Heart right ventricle (tissue), 16 donors: ENCODE measurements around the gene DDX10. TPM values are rescaled to one million over a fixed set of nuclear protein-coding genes. Genes with fewer than 3 reads are reported as not detected.
A peak's percentile ranks its signal among the peaks of the same experiment; 100 is the strongest.

Source experiments
- ATAC-seq, 8 donors: fragments of 200-7000 bp; cut with Tn5 transposase; one replicate each; pipeline ENCODE4 v1.9.1; 2020; ENCODE audit warnings: mild to moderate bottlenecking in 8 of 8, moderate library complexity in 8 of 8, moderate number of reproducible peaks in 1 of 8
- DNase-seq, 2 donors: peaks; one replicate each; pipeline ENCODE4 v3.0.0-alpha.2; 2020
- H3K27ac ChIP-seq, 10 donors: fragments of 200-600 bp; sonication (generic) in 2 of 10; one replicate each; pipeline versions ENCODE4 v1.5.0 to v1.8.0; 2020 to 2022; ENCODE audit warnings: mild to moderate bottlenecking in 3 of 10
- H3K27me3 ChIP-seq, 7 donors: fragments of 200-600 bp; one replicate each; pipeline ENCODE4 v1.8.0; 2021 to 2022; ENCODE audit warnings: mild to moderate bottlenecking in 2 of 7
- H3K36me3 ChIP-seq, 9 donors: fragments of 200-600 bp; sonication (generic) in 1 of 9; one replicate each; pipeline versions ENCODE4 v1.5.0 to v1.8.0; 2020 to 2022; ENCODE audit warnings: mild to moderate bottlenecking in 2 of 9
- H3K4me1 ChIP-seq, 9 donors: fragments of 200-600 bp; sonication (generic) in 1 of 9; one replicate each; pipeline versions ENCODE4 v1.5.0 to v1.8.0; 2020 to 2022; ENCODE audit warnings: mild to moderate bottlenecking in 4 of 9
- H3K4me3 ChIP-seq, 10 donors: fragments of 200-600 bp; sonication (generic) in 2 of 10; one replicate each; pipeline versions ENCODE4 v1.5.0 to v1.8.0; 2020 to 2022; ENCODE audit warnings: mild to moderate bottlenecking in 7 of 10, moderate library complexity in 2 of 10
- H3K9me3 ChIP-seq, 11 donors: fragments of 200-600 bp in 10 of 11; sonication (generic) in 2 of 11; one replicate each; pipeline versions ENCODE4 v1.5.0 to v1.8.0; 2013 to 2022; ENCODE audit warnings: mild to moderate bottlenecking in 2 of 11, control low read depth in 1 of 11, moderate library complexity in 1 of 11
- CTCF ChIP-seq, 9 donors: fragments of 200-600 bp; sonication (generic) in 2 of 9; IDR thresholded peaks; one replicate each; pipeline versions ENCODE4 v1.5.0 to v1.8.0; 2021 to 2022; ENCODE audit warnings: antibody characterized with exemption in 9 of 9, mild to moderate bottlenecking in 5 of 9, moderate library complexity in 1 of 9
- WGBS, 2 donors: extraction: QIAGEN DNeasy Blood & Tissue Kit; methylation state at CpG; one replicate each; pipeline ENCODE4 v1.1.7; 2013; ENCODE audit warnings: inconsistent platforms in 1 of 2; 5-methylcytosine and 5-hydroxymethylcytosine counted together
- intact Hi-C, 10 donors: fragments of 100-400 bp; cut with DNase I; formaldehyde crosslinking; loops; one replicate each; pipeline versions ENCODE4 v1.11.1 to v1.14.2; 2022
- polyA plus RNA-seq, 2 donors: library from polyadenylated mRNA; stranded (reverse); fragments of 200-250 nt; gene quantifications; one replicate each; pipeline ENCODE4 v1.2.3, GENCODE V29; 2013
- total RNA-seq, 10 donors: library from RNA; stranded (reverse); fragmentation: NEBNext Ultra II Directional in 3 of 10; extraction: Animal tissue kit (Norgen Biotek cat#: 25700) in 3 of 10; gene quantifications; one replicate each; pipeline versions ENCODE4 v1.2.1 to v1.2.4, GENCODE V29; 2021 to 2023
- donor health status: Arrhythmogenic right ventricular cardiomyopathy.
- donor health status: ischemic (EF 13 %, LVEDD 7.1; RV severe dilation, severe dysfunction).
- donor health status: healthy with polysubstance abuse.
- donor health status: DM: no; HTN: yes; CAD: no.
- donor health status: DM: no; HTN: no; CAD: no.
- donor health status: ischemic (EF 25% LVEDD 6.9; RV normal size, moderate dysfunction).
- donor health status: ischemic (EF 25% LVEDD 5.7; RV mildly dilated, moderate dysfunction).
- donor health status: healthy.
- donor health status: DM: yes; HTN: yes; CAD: no.
- donor health status: Ischemic cardiomyopathy.
- donor health status: ischemic (EF 35%, LVEDD 5.7; RV mildly dilated, moderate dysfunction).
- donor health status: nonischemic (EF 11% LVEDD 7.7; RV severe dilation, severe dysfunction).
- donor health status: DM: yes; HTN: yes; CAD: no.
- donor health status: PGD.
- donor health status: ischemic (EF 29% LVEDD 5.4; RV normal size, mild dysfunction).
- donor health status: nonischemic (EF 23%, LVEDD 6.1; RV moderate dilation, normal function).

The DDX10 gene
- total and polyA plus RNA-seq, 12 donors: 9.3 to 15.3 (median 11.5) TPM

DNA sequence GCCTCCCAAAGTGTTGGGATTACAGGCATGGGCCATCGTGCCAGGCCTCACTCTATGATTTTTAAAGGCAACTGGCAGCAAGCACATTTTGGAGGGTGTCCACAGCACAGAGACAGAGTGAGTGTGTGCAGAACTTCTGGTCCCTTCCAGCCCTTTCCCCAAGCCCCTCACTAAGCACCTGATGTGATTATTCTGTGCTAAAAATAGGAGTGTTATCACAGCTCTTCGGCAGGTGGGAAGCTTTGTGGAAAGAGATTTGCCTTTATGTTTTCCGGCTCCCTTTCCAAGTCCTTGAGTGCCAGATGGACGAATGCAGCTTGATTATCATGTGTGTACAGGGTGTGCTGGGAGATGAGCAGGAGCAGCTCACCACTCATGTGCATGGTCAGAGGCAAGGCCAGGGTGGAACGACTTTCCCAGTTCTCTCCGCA lies 310.8 kb downstream of the DDX10 start:
- Histone ChIP-seq H3K4me1 (peaks cover 0 to 3% (median 0%) of the 10 kb centered on the region in 9 donors), H3K27ac (peak overlapping the region in 6 of 10 donors; percentile 13 to 62 (median 28)), H3K36me3 (no peaks in the 10 kb centered on the region), H3K4me3 (no peak overlapping the region), H3K27me3 (no peaks in the 10 kb centered on the region), H3K9me3 (peaks cover 0 to 12% (median 0%) of the 10 kb centered on the region in 11 donors)
- TF ChIP-seq CTCF (IDR thresholded peaks at IDR 0.05): no peak
- intact Hi-C loops: loop anchor here in 3 of 10 donors (5.0 to 10.0 kb wide), 2 partner anchors 89 to 97 kb away; no protein-coding TSS in a partner anchor
- 26 to 40% methylated on average over 6 of the region's 6 CpGs for WGBS, 2 donors
- ATAC-seq (peak; percentile 84 to 98 (median 96)), DNase-seq (peak; percentile 39 to 63)

DNA sequence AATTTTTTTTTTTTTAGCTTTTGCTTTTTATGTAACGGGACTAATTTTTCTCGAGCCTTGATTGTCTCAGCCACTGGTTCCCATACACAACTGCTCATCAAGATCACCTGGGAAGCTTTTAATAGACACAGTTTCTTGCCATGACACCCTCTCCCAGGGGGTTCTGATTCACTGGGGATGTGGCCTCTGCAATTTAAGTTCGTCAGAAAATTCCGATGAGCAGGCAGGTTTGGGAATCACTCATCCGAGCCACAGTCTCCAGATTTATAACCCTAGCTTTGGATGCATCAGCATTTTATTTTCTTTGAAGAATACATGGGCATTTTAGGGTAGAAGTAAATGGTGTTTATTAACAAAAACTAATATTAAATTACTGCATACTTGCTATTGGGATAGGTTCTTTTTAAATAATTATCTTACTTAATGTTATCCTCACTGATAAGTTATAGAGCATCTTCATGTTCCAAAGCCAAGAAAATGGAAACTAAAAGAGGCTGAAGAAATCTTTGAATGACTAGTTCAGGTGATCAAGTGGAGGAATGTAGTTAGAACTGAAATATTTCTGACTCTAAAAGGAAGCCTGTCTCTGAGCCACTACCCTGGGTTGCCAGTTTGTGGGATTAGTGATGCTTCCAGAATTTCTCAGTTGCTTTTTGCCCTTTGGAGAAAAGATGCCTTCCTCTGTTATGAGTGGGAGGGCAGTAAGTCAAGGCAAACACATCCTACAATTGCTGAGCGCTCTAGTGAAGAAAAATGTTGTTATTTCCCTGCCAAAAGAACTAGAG lies 319.0 kb downstream of the DDX10 start:
- Histone ChIP-seq H3K27me3 (no peaks in the 10 kb centered on the region), H3K4me3 (no peak overlapping the region), H3K36me3 (no peaks in the 10 kb centered on the region), H3K9me3 (peaks cover 0 to 5% (median 0%) of the 10 kb centered on the region in 11 donors), H3K27ac (no peak overlapping the region), H3K4me1 (peaks cover 3 to 19% (median 13%) of the 10 kb centered on the region in 9 donors)
- no peak for ATAC-seq
- no peak for TF ChIP-seq CTCF (IDR thresholded peaks at IDR 0.05)
- no peak for DNase-seq
- intact Hi-C loops: no loop called here
- 86 to 89% methylated on average over 6 of the region's 6 CpGs for WGBS, 2 donors

DNA sequence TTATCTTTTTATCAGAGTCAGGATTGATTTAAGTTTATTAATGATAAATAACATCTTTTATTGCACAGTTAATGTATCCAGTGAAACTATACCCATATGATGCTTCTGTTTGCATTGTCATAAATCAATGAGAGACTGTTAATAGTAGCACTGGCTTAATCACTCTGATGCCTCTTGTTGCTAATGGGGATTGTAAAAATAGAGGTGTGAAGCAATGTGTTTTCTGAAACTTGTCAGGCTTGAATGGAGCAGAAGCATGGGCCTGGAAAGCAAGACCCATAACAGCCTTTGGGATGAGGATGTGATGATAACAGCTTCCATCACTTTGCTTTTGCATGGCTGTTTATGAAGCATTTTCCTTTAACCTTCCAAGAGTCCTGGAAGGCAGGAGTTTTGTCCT lies 319.7 kb downstream of the DDX10 start:
- ATAC-seq (peak in 3 of 8 donors; percentile 45 to 53 (median 50)), DNase-seq (no peak)
- Histone ChIP-seq H3K36me3 (no peaks in the 10 kb centered on the region), H3K4me3 (no peak overlapping the region), H3K9me3 (peaks cover 0 to 7% (median 0%) of the 10 kb centered on the region in 11 donors), H3K27me3 (no peaks in the 10 kb centered on the region), H3K27ac (no peak overlapping the region), H3K4me1 (peaks cover 3 to 19% (median 13%) of the 10 kb centered on the region in 9 donors)
- no peak for TF ChIP-seq CTCF (IDR thresholded peaks at IDR 0.05)
- intact Hi-C loops: no loop called here

- 40 to 46% methylated on average over 3 of the region's 3 CpGs for WGBS, 2 donors
- H3K36me3 ChIP-seq: no peaks in the 10 kb centered on the region
- TF ChIP-seq CTCF (IDR thresholded peaks at IDR 0.05): no peak
- H3K4me1 ChIP-seq: peaks cover 3 to 19% (median 13%) of the 10 kb centered on the region in 9 donors
- no peak for DNase-seq
- ATAC-seq: peak in 4 of 8 donors; percentile 12 to 61 (median 36)
- intact Hi-C loops: no loop called here
- peaks cover 0 to 12% (median 0%) of the 10 kb centered on the region in 11 donors for H3K9me3 ChIP-seq
- no peak overlapping the region for H3K4me3 ChIP-seq
- H3K27ac ChIP-seq: peak overlapping the region in 2 of 10 donors; percentile 12 to 25
- no peaks in the 10 kb centered on the region for H3K27me3 ChIP-seq
Observed at GRCh38 chr11:108985236-108985944, 320.5 kb downstream of the DDX10 start.
